Eye (tissue), 1 donor: ENCODE data around the gene NBPF26.
"Not testable (repeated sequence)": the region's sequence is repeated elsewhere in the genome, so short reads cannot be mapped to it uniquely, and the experiment has no call there.

Experiments used
- DNase-seq: peaks from one replicate; pipeline ENCODE4 v3.0.0-alpha.2; 2015

Gene NBPF26

DNA sequence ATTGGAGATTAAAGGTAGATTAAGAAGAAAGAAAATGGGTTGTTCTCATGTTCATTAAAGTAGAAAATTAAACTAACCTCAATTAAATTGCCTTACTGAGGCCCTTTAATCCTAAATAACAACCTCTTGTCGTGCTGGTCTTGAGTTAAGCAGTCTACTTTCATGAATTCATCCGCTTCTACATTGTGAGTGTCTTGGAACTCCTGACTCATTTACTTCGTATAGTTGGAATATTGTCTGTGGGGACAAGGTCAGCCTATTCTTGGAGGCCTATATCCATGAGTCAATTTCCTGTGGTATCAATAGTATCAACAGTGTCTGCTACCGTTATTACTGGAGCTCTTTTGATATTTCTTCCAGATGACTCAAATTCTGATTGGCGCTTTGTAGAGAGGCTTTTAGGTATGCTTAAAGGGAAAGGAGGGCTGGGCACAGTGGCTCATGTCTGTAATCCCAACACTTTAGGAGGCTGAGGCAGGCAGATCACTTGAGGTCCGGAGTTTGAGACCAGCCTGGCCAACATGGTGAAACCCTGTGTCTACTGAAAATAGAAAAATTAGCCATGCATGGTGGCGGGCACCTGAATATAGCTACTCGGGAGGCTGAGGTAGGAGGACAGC, 136.0 kb downstream of the NBPF26 start:
- DNase-seq, result not testable (repeated sequence)

DNA sequence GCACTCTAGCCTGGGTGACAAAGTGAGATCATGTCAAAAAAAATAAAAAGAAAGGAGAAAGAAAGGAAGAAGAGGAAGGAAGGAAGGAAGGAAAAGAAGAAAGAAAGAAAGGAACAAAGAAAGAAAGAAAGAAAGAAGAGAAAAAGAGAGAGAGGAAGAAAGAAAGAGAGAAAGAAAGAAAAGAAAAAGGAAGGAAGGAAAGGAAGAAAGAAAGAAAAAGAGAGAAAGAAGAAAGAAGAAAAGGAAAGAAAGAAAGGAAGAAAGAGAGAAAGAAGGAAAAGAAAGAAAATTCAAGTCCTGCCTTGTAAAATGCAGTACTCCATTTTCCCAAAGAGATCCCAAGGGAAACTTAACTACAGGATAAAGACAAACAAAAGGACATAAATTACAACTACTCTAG, 154.5 kb downstream of the NBPF26 start:
- not testable (repeated sequence) for DNase-seq

DNA sequence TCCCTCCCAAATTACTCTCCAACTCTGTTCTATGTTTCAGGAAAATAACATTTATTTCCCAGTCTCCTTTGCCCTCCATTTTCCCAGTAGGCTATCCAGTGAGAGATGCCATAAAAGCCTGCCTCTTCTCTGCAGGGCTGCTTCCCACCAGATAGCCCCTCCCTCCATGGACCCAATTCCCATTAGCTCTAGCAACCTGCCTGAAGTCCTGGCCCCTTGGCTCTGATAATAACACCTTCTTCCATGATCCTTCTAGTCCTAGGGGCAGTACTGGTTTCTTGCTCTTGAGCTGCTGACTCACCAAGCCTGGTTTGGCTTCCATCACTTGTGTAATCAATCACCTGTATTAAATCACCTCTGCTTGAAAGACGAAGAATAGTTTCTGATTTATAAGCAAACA, 156.3 kb downstream of the NBPF26 start:
- not testable (repeated sequence) for DNase-seq

DNA sequence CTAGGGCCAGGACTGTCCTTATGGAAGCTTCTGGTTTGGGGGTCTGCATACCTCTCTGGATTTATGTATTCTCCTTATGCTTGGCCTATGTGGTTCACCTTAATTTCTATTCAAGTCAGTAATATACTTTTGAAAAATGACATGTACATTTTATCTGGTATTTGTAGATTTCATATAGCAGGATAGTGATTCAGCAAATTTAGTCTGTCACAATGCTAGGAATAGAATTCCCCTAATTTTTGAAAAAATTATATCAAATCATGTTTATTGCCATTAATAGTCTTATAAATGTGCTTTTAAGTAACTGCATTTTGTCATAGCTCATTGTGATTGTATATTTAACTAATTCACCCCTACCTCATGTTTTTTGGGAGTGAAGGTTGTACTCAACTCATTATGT, 158.2 kb downstream of the NBPF26 start:
- DNase-seq, result not testable (repeated sequence)
